HEK293T (cell line): ENCODE results near the gene NEIL3.

ENCODE experiments used
- ARNT ChIP-seq: fragments of 450-650 bp; IDR thresholded peaks from 2 replicates; pipeline ENCODE4 v1.6.1; 2017; ENCODE audit warnings: mild to moderate bottlenecking
- ELF4 ChIP-seq: fragments of 450-650 bp; IDR thresholded peaks from 2 replicates; pipeline ENCODE4 v1.6.1; 2017; ENCODE audit warnings: antibody characterized with exemption
- FOXM1 ChIP-seq: fragments of 450-650 bp; IDR thresholded peaks from 2 replicates; pipeline ENCODE4 v1.6.1; 2017; ENCODE audit warnings: mild to moderate bottlenecking, borderline replicate concordance
- HDGF ChIP-seq: fragments of 450-650 bp; IDR thresholded peaks from 2 replicates; pipeline ENCODE4 v1.6.1; 2017; ENCODE audit warnings: antibody characterized with exemption, borderline replicate concordance
- SUZ12 ChIP-seq: fragments of 450-650 bp; IDR thresholded peaks from 2 replicates; pipeline ENCODE4 v1.6.1; 2016; ENCODE audit warnings: mild to moderate bottlenecking

- no peak for TF ChIP-seq ARNT
- no peak for TF ChIP-seq ELF4
- no peak for TF ChIP-seq FOXM1
- TF ChIP-seq SUZ12: no peak
- no peak for TF ChIP-seq HDGF
Measured at GRCh38 chr4:177283167-177283566, 26.5 kb upstream of the NEIL3 start.
